IMR-90 (cell line): ENCODE measurements around the gene ZSWIM5. TPM values are rescaled to one million over a fixed set of nuclear protein-coding genes. Genes with fewer than 3 reads are reported as not detected.
"Not testable (repeated sequence)": the region's sequence is repeated elsewhere in the genome, so short reads cannot be mapped to it uniquely, and the experiment has no call there.

Experiments
- ATAC-seq: fragments of 200-7000 bp; cut with Tn5 transposase; 2 replicates; pipeline ENCODE4 v1.9.1; 2020; ENCODE audit warnings: low read depth, mild to moderate bottlenecking, moderate library complexity
- BruUV-seq: library from RNA; stranded (reverse); fragments of 400-500 nt; replicated peaks from 2 replicates; lab custom pipeline; 2021; lab: Mats Ljungman, UMichigan
- CTCF ChIA-PET: fragments of 300-600 bp; formaldehyde crosslinking; extraction: SDS; loops from one replicate; lab custom pipeline; 2021; ENCODE audit warnings: antibody characterized with exemption; lab: Yijun Ruan, JAX
- POLR2A ChIA-PET: fragments of 300-600 bp; sonication (Branson Sonifier 250); formaldehyde crosslinking; loops from one replicate; lab custom pipeline; 2022; ENCODE audit warnings: antibody characterized with exemption; ENCODE audit not compliant: unreplicated experiment; lab: Charles Lee
- DNase-seq: peaks from one replicate; pipeline ENCODE4 v3.0.0; 2013
- H2AFZ ChIP-seq: replicated peaks from 2 replicates; pipeline ENCODE3; 2013; ENCODE audit warnings: low read length, mild to moderate bottlenecking; ENCODE audit not compliant: poor library complexity
- H2AK5ac ChIP-seq: 2 replicates; pipeline ENCODE4 v1.6.1; 2013; ENCODE audit warnings: low read depth, low read length, inconsistent platforms
- H2AK9ac ChIP-seq: replicated peaks from 2 replicates; pipeline ENCODE3; 2013; ENCODE audit warnings: mild to moderate bottlenecking, low read depth, low read length, moderate library complexity; ENCODE audit not compliant: poor library complexity
- H2BK120ac ChIP-seq: 2 replicates; pipeline ENCODE4 v1.6.1; 2013; ENCODE audit warnings: low read depth, low read length, inconsistent platforms
- H2BK15ac ChIP-seq: 3 replicates; pipeline ENCODE4 v1.6.1; 2013; ENCODE audit warnings: low read depth, low read length, inconsistent platforms
- H2BK20ac ChIP-seq: 2 replicates; pipeline ENCODE4 v1.6.1; 2013; ENCODE audit warnings: low read depth, mild to moderate bottlenecking, inconsistent platforms, low read length, moderate library complexity
- H2BK5ac ChIP-seq: 2 replicates; pipeline ENCODE4 v1.6.1; 2013; ENCODE audit warnings: mild to moderate bottlenecking, low read depth, low read length, inconsistent platforms; ENCODE audit not compliant: poor library complexity, severe bottlenecking
- H3K14ac ChIP-seq: replicated peaks from 2 replicates; pipeline ENCODE4 v1.6.1; 2013; ENCODE audit warnings: low read depth, low read length, inconsistent platforms
- H3K18ac ChIP-seq: 2 replicates; pipeline ENCODE4 v1.6.1; 2013; ENCODE audit warnings: low read depth, low read length, control low read depth
- H3K23ac ChIP-seq: 2 replicates; pipeline ENCODE4 v1.6.1; 2013; ENCODE audit warnings: low read depth, low read length, inconsistent platforms
- H3K27ac ChIP-seq: 2 replicates; pipeline ENCODE4 v1.5.1; 2013; ENCODE audit warnings: mild to moderate bottlenecking, control low read depth, low read length; ENCODE audit not compliant: insufficient read depth
- H3K27me3 ChIP-seq: 2 replicates; pipeline ENCODE4 v1.6.1; 2013; ENCODE audit warnings: low read length; ENCODE audit not compliant: control insufficient read depth, insufficient read depth
- H3K36me3 ChIP-seq: 2 replicates; pipeline ENCODE4 v1.6.1; 2013; ENCODE audit warnings: low read length, mixed read lengths; ENCODE audit not compliant: control insufficient read depth, insufficient read depth
- H3K4ac ChIP-seq: 2 replicates; pipeline ENCODE4 v1.6.1; 2013; ENCODE audit warnings: low read depth, low read length, inconsistent platforms
- H3K4me1 ChIP-seq: 2 replicates; pipeline ENCODE4 v1.6.1; 2013; ENCODE audit warnings: low read length, mixed read lengths; ENCODE audit not compliant: control insufficient read depth, insufficient read depth
- H3K4me2 ChIP-seq: 2 replicates; pipeline ENCODE4 v1.6.1; 2013; ENCODE audit warnings: low read depth, mild to moderate bottlenecking, control low read depth, low read length, moderate library complexity
- H3K4me3 ChIP-seq: 2 replicates; pipeline ENCODE4 v1.5.1; 2013; ENCODE audit warnings: low read depth, mild to moderate bottlenecking, control low read depth, low read length, moderate library complexity; ENCODE audit not compliant: insufficient read depth
- H3K56ac ChIP-seq: 2 replicates; pipeline ENCODE4 v1.6.1; 2013; ENCODE audit warnings: low read length, inconsistent platforms; ENCODE audit not compliant: insufficient read depth; ENCODE audit errors: extremely low read depth
- H3K79me1 ChIP-seq, 2 experiments: 2 replicates each; pipeline ENCODE4 v1.6.1; 2013; ENCODE audit warnings: low read length in 2 of 2, inconsistent platforms in 1 of 2, low read depth in 1 of 2
- H3K9ac ChIP-seq: 2 replicates; pipeline ENCODE4 v1.6.1; 2013; ENCODE audit warnings: low read depth, low read length, control low read depth
- H3K9me1 ChIP-seq: 2 replicates; pipeline ENCODE4 v1.6.1; 2013; ENCODE audit warnings: low read length, inconsistent platforms; ENCODE audit not compliant: insufficient read depth
- H3K9me3 ChIP-seq: 2 replicates; pipeline ENCODE4 v1.6.1; 2013; ENCODE audit warnings: low read length; ENCODE audit not compliant: control insufficient read depth, insufficient read depth
- H4K20me1 ChIP-seq: 2 replicates; pipeline ENCODE4 v1.6.1; 2013; ENCODE audit warnings: low read length, inconsistent platforms; ENCODE audit not compliant: insufficient read depth
- H4K5ac ChIP-seq: 2 replicates; pipeline ENCODE4 v1.6.1; 2013; ENCODE audit warnings: mild to moderate bottlenecking, low read depth, low read length, control low read depth
- H4K8ac ChIP-seq, 2 experiments: 2 replicates each; pipeline ENCODE4 v1.6.1; 2013; ENCODE audit warnings: low read depth in 2 of 2, low read length in 2 of 2, control low read depth in 1 of 2, inconsistent platforms in 1 of 2
- H4K91ac ChIP-seq: 2 replicates; pipeline ENCODE4 v1.6.1; 2013; ENCODE audit warnings: low read depth, low read length, inconsistent platforms; ENCODE audit not compliant: insufficient read depth
- CEBPB ChIP-seq: IDR thresholded peaks from 2 replicates; pipeline ENCODE4 v1.6.1; 2012; ENCODE audit warnings: low read depth, low read length, improper control_type of control experiment
- CHD1 ChIP-seq: IDR thresholded peaks from 2 replicates; pipeline ENCODE4 v1.6.1; 2012; ENCODE audit warnings: low read depth, low read length, improper control_type of control experiment
- FOS ChIP-seq: fragments of 150-350 bp; IDR thresholded peaks from 2 replicates; pipeline ENCODE4 v1.6.1; 2016; ENCODE audit warnings: low read depth, low read length
- MAZ ChIP-seq: IDR thresholded peaks from 2 replicates; pipeline ENCODE4 v1.6.1; 2012; ENCODE audit warnings: low read depth, mild to moderate bottlenecking, low read length, improper control_type of control experiment, moderate library complexity, borderline replicate concordance
- POLR2A ChIP-seq: IDR thresholded peaks from 2 replicates; pipeline ENCODE4 v1.6.1; 2012; ENCODE audit warnings: mild to moderate bottlenecking, low read depth, low read length
- RAD21 ChIP-seq: IDR thresholded peaks from 2 replicates; pipeline ENCODE4 v1.6.1; 2012; ENCODE audit warnings: low read length, improper control_type of control experiment
- RCOR1 ChIP-seq: IDR thresholded peaks from 2 replicates; pipeline ENCODE4 v1.6.1; 2012; ENCODE audit warnings: mild to moderate bottlenecking, low read length, improper control_type of control experiment; ENCODE audit not compliant: insufficient replicate concordance
- RFX5 ChIP-seq: IDR thresholded peaks from 2 replicates; pipeline ENCODE4 v1.8.0; 2012; ENCODE audit warnings: low read depth, mild to moderate bottlenecking, low read length, moderate library complexity
- WGBS, 2 experiments: methylation state at CpG; one replicate each; pipeline versions ENCODE4 v1.1.5 to v1.1.7; 2013; ENCODE audit warnings: missing lambda C conversion rate in 2 of 2; ENCODE audit not compliant: insufficient read length in 1 of 2; ENCODE audit errors: extremely low coverage in 2 of 2; 5-methylcytosine and 5-hydroxymethylcytosine counted together
- dilution Hi-C: fragments of 300-500 bp; cut with HindIII; formaldehyde crosslinking; loops from one replicate; pipeline ENCODE4 v1.14.3; 2018; ENCODE audit warnings: low sequenced_read_pairs; ENCODE audit not compliant: unreplicated experiment
- in situ Hi-C: fragments of 300-500 bp; cut with MboI; formaldehyde crosslinking; loops from 3 replicates; pipeline ENCODE4 v1.14.3; 2019; ENCODE audit warnings: low sequenced_read_pairs, inconsistent platforms, mixed read lengths
- intact Hi-C: fragments of 100-400 bp; cut with micrococcal nuclease; formaldehyde crosslinking; loops from 2 replicates; pipeline ENCODE4 v1.10.0; 2022
- polyA plus RNA-seq, 3 experiments: library from polyadenylated mRNA; depleted of rRNA; stranded (reverse); fragments of >200 nt; gene quantifications; 2 replicates each; pipeline ENCODE4 v1.2.3, GENCODE V29; 2012; ENCODE audit warnings: low replicate concordance in 1 of 3
- total RNA-seq: library from RNA; depleted of rRNA; stranded (reverse); fragments of >200 nt; gene quantifications from 2 replicates; pipeline ENCODE4 v1.2.3, GENCODE V29; 2012
- TF ChIP-seq, protein P1 (sequence below): conservative IDR thresholded peaks from 2 replicates; pipeline ENCODE4 v1.5.1; 2012; ENCODE audit warnings: mild to moderate bottlenecking, low read depth, low read length, improper control_type of control experiment

Gene ZSWIM5
- total and polyA plus RNA-seq, 2 of the 4 experiments (the other 2 are of a cell fraction) = under 0.01 to 0.03 TPM

DNA sequence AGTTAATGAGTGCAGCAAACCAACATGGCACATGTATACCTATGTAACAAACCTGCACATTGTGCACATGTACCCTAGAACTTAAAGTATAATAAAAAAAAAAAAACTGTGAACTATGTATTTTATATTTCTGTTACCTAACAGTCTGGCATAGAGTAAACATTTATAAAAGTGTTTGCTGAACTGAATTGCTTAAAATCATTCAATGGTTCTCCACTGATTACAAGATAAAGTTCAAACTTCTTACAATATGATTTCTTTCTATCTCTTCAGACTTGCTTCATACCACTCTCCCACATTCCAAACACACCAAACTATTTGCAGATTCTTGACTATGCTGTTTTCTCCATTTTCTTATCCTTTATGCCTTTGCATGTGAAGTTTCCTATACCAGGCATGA lies 104.5 kb downstream of the ZSWIM5 start:
- ATAC-seq (no peak), DNase-seq (no peak)
- CTCF ChIA-PET = no interaction called here
- H3K23ac ChIP-seq = no peak overlapping the region
- no TSS peak for BruUV-seq
- H3K4me1 ChIP-seq = no peaks in the 10 kb centered on the region
- H3K9me1 ChIP-seq = no peaks in the 10 kb centered on the region
- H3K27me3 ChIP-seq = no peaks in the 10 kb centered on the region; the same call in 1 of the 2 replicates
- H2BK120ac ChIP-seq = no peak overlapping the region
- H2BK5ac ChIP-seq = no peak overlapping the region
- no peak overlapping the region for H3K4ac ChIP-seq
- no peak overlapping the region for H2AK5ac ChIP-seq
- no peak overlapping the region for H4K91ac ChIP-seq
- H2AK9ac ChIP-seq = no peak overlapping the region
- H4K8ac ChIP-seq = no peak overlapping the region
- H3K9me3 ChIP-seq = no peaks in the 10 kb centered on the region
- no peak overlapping the region for H2BK15ac ChIP-seq
- no peak overlapping the region for H3K9ac ChIP-seq
- no peak overlapping the region for H3K4me2 ChIP-seq
- no peak overlapping the region for H3K27ac ChIP-seq
- intact Hi-C loops (no loop called here), dilution Hi-C loops (no loop called here), in situ Hi-C loops (no loop called here)
- TF ChIP-seq CHD1 (no peak), RAD21 (no peak), FOS (no peak), CEBPB (no peak), POLR2A (no peak), RCOR1 (no peak), RFX5 (no peak), MAZ (no peak)
- TF ChIP-seq, protein P1, sequence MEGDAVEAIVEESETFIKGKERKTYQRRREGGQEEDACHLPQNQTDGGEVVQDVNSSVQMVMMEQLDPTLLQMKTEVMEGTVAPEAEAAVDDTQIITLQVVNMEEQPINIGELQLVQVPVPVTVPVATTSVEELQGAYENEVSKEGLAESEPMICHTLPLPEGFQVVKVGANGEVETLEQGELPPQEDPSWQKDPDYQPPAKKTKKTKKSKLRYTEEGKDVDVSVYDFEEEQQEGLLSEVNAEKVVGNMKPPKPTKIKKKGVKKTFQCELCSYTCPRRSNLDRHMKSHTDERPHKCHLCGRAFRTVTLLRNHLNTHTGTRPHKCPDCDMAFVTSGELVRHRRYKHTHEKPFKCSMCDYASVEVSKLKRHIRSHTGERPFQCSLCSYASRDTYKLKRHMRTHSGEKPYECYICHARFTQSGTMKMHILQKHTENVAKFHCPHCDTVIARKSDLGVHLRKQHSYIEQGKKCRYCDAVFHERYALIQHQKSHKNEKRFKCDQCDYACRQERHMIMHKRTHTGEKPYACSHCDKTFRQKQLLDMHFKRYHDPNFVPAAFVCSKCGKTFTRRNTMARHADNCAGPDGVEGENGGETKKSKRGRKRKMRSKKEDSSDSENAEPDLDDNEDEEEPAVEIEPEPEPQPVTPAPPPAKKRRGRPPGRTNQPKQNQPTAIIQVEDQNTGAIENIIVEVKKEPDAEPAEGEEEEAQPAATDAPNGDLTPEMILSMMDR = no peak
- H3K4me3 ChIP-seq = no peak overlapping the region
- H2AFZ ChIP-seq = no peak overlapping the region
- H3K79me1 ChIP-seq = no peaks in the 10 kb centered on the region
- no peak overlapping the region for H4K5ac ChIP-seq
- no peak overlapping the region for H3K14ac ChIP-seq
- H4K20me1 ChIP-seq = no peaks in the 10 kb centered on the region
- H3K56ac ChIP-seq = no peak overlapping the region
- H3K18ac ChIP-seq = no peak overlapping the region
- POLR2A ChIA-PET = no interaction called here
- no peaks in the 10 kb centered on the region for H3K36me3 ChIP-seq
- H2BK20ac ChIP-seq = no peak overlapping the region

DNA sequence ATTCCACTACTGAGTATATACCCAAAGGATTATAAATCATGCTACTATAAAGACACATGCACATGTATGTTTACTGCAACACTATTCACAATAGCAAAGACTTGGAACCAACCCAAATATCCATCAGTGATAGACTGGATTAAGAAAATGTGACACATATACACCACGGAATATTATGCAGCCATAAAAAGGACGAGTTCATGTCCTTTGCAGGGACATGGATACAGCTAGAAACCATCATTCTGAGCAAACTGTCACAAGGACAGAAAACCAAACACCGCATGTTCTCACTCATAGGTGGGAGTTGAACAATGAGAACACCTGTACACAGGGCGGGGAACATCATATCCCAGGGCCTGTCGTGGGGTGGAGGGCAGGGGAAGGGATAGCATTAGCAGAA lies 104.9 kb downstream of the ZSWIM5 start:
- H3K9ac ChIP-seq, CTCF ChIA-PET, H2BK15ac ChIP-seq, H2BK5ac ChIP-seq, H3K27me3 ChIP-seq, H4K20me1 ChIP-seq, H3K36me3 ChIP-seq, H4K91ac ChIP-seq, H2AK5ac ChIP-seq, H2BK120ac ChIP-seq, dilution Hi-C loops, H3K4me2 ChIP-seq, H2AK9ac ChIP-seq, H3K27ac ChIP-seq, H4K5ac ChIP-seq, in situ Hi-C loops, DNase-seq, intact Hi-C loops, H3K4me3 ChIP-seq, H2AFZ ChIP-seq, H3K14ac ChIP-seq, H3K9me1 ChIP-seq, H3K23ac ChIP-seq, H4K8ac ChIP-seq, H3K4me1 ChIP-seq, H3K18ac ChIP-seq, BruUV-seq, POLR2A ChIA-PET, H3K79me1 ChIP-seq, H2BK20ac ChIP-seq, H3K4ac ChIP-seq, H3K9me3 ChIP-seq, H3K56ac ChIP-seq, ATAC-seq: not testable (repeated sequence)
- WGBS, 2 experiments = no CpG with 5 or more reads among the region's 5 CpGs
